GM19240 (cell line): Measurements from ENCODE around the gene NPAS3.

Experiments used
- DNase-seq: peaks from one replicate; pipeline ENCODE4 v3.0.0; 2011; ENCODE audit warnings: low spot score; ENCODE audit not compliant: insufficient read length

NPAS3 gene

DNA sequence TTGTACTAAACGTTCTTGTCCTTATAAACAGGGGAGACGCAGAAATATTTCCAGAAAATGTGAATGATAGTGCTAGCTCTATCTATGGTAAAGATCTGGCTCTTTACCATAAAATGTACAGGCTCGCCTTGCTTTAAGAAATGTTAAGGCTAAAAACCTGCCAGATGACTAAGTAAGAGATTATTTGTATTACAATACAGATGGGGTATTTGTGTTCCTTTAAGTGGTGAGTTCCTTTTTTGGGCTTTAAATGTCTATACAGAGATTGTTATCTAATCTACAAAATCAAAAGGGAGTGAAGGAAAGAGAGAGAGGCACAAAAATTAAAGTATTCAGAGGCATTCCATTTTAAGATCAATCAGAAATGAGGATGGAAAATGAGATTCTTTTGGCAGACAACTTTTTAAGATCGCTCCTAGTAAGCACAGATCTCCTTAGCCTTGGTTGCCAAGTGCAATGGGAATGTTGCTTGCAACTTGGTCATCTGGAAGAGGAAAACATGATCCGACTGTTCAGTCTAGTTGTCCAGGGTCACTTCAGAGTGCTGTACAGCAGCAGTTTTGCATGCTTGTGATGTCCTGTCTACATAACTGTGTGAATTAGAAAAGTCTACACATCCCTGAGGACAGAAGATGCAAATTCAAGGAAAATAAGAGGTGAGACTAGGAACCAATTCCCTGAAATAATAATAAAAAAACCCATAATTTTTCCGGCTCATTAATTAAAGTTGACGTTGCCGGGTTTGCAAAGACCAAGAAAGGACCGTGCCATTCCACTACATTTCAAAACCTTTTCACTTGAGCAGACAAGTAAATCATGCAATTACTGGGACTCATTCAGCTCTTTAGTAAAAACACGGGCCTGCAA is 631.4 kb downstream of the NPAS3 start:
- DNase-seq = no peak

DNA sequence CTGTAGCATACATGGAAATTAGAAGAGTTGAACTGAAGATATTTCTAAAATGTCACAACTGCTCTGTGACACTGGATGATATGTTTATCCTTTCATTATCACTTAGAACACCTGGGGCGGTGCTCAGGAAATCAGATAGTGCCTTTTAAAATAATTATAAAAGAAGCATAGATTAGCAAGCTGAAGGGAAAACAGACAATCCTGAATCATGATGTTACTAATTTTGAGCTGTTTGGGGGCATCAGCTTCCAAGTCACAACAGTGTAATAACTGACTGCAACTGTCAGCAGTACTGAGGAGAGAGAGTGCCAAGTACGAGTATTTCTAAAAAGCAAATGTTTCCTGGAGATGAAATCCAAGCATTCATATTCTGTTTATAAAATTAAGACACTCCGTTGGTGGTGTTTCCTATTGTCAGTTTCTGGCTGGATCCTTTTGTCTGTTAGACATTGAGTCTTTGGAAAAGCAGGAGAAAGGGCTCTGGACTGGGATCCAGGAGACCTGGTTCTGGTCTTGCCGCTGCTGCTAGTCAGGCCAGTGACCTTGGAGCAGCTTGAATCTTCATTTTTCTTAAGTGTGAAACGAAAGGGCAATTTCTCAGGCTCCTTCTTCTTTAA is 632.1 kb downstream of the NPAS3 start:
- DNase-seq = no peak

DNA sequence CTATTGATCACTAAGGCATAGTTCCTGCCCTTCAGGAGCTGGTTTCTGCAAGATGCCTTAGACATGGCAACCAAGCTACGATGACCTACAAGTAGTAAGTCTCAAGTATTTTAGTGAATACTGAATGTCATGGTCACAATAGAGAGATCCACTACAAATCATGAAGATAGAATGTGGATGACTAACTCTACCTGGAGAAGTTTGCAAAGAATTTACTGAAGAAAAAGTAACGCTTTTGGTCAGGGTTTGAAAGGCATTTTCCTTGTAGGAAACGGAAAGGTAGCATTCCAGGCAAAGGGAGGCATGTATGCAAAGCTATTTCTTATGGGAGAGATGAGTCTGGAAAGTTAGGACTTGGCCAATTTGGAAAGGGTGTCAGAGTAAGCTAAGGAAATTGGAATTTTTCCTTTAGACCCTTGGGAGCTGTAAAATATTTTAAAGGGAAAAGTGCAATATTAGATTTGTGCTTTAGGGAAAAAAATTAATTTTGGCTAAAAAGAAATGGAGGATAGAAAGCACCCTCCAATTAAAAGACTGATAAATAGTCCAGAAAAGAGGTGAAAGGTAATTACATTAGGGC is 634.7 kb downstream of the NPAS3 start:
- DNase-seq = no peak

DNA sequence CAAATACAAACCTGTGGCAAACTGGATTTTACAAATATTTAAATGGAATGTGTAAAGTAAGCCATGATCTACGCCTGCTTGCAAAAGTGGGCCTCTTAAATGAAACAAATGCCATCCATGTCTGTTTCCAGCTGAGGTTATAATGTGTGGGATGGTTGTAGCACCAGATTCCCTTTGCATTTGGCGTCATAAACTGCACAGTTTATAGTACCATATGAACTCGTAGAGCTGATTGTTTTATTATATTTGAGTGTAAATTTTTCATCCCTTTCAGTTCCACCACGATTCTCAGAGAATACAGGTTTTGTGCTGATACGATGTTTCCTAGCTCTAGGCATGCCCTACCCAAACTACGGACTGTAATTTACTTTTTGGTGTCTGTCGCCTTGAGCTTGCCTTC is 637.3 kb downstream of the NPAS3 start:
- DNase-seq = no peak

DNA sequence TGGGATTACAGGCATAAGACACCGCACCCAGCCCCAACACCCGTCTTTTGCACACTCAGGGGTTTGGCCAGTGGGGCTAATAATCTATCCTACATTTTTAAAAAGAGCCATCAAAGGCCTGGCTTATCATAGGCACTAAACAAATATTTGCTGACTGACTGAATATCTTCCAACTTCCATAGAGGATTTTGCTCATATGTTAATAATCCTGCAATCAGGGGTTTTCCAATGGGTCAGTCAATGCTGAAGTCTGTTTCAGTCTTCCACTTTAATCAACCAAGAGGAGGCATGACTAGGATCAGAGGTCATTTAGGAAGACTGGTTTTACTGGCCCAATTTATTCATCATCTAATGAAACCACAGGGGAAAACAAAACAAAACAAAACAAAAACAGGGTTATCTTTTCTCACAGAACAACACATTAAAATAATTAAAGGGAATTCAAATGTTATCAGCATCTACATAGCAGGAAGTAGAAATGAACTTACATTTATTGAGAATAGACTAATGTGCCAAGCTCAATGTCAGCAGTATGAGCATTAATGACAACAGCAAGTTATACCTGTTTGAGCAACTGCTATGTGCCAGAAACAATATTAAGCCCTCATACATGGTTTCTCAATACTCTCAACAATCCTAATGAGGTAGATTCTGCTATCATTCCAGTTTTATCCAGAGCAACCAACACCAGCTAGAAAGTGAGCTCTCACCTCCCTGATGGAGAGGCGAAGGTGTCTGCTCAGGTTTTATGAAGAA is 640.0 kb downstream of the NPAS3 start:
- DNase-seq = no peak

DNA sequence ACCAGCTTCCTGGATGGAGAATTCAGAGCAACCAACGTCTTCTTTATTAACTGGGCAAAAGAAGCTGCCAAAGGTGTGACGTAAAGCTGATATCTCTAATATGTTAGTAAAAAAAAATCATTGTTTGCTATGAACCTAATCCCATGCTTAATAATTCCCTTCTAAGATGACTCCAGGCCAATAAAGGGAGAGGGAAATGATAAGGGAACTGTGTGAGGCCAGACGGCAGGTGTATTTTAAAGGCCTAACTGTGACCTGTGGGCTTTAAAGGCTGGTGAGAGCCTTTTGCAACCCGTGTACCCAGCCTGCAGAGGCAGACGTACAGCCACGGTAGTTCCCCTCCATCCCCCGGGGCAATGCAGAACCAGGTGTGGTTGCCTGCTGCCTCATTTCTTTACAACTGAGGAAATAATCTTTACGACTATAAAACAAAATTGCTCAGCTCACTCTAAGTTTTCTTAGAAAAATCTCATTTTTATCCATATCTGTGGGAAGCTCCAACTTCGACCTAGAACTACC is 641.6 kb downstream of the NPAS3 start:
- no peak for DNase-seq

DNA sequence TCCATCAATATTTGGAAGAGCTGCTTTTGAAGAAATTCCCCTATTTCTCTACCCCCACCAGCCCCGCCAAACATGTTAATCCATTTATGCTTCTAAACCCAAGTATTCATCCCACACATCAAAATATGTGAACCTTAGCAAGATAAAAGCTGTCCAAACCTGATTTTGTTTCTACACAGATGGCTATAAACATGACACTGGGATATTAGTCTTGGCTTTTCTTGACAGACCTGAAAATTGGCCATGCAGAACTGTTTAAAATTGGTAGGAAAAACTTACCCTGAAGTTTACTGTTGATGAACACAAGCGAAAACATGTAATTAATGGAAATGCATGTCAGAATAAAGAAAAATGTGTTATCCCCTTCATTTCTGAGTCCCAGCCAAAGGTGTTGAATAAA is 642.2 kb downstream of the NPAS3 start:
- DNase-seq = no peak

DNA sequence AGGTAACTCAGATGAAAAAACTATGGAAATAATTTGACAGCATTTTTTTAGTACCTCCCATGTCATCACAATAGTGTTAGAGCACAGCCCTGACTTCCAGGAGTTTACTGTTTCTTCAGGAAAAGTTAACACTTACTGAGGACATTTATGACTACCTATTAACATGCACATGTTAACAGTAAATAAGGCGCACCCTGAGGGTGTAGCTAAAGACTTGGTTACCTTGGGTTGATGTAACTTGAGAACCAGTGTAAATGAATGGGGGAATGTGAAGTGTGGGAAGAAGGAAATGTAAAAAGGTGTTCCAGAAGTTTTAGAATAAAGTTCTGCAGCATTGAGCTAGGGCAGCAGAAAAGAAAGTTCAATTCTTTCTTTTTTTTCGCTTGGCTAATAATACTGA is 646.0 kb downstream of the NPAS3 start:
- no peak for DNase-seq

DNA sequence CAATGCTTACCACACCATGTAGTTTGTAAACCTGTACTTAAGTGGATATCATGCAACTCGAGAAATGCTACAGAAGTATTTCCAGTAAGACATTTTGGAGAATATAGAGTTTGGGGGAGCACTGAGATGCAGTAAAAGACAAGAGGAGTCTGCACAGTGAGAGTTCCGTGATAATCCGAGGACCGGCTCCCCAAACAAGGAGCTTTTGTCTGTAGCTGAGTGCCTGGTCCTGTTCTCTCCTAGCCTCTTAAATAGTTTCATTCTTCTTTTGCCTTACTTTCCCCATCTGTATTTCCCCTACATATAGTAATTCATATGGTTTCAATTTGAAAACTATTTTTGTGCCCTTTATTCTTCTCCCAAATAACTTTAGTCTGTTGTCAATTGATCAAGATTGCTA is 648.1 kb downstream of the NPAS3 start:
- DNase-seq = no peak

DNA sequence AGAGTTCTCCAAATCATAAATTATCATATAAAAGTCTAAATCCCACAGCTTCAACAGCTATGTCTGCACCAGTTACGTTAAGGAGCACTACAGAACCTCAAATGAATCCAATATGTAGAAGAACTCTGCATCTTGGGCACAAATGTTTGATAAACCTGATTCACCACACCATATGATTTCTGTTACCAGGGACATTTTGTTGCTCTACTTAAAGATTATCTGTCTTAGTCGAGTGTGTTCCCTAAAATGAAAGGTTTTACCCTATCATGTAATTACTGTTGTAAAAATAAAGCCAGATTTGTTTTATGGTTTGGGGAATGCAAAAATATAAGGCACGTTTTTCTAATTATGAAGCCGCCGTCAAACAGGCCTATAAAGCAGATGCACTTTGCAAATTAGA is 649.1 kb downstream of the NPAS3 start:
- DNase-seq = no peak

DNA sequence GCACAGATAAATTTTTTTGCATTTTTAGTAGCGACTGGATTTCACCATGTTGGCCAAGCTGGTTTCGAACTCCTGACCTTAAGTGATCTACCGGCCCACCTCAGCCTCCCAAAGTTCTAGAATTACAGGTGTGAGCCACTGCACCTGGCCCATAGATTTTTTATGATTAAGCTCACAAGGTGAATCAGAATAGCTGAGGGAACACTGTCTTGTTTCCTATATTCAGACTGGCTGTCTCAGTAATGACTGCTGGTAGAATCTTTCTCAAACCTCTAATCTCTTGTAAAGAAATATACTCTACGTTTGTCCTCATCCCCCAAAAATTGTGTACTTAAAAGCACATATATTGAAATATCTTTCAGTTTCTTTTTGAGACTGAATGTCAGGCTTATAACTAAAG is 650.1 kb downstream of the NPAS3 start:
- no peak for DNase-seq

DNA sequence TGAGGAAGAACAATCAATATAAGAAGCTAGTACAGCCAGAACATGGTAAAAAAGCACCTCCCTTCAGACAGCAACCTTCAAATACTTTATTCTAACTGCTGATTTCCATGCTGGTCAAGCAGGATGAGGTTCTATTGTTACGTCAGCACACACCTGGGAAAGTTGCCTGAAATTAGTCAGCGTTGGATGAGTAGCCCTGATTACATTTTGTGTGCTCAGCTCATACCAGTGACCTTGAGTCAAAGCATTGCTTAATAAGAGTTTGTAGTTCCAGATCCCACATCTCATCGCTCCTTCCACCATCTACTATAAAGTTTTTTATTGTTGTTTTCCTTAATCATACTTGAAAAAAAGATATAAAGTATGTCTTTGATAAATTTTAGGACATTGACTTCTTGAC is 650.7 kb downstream of the NPAS3 start:
- no peak for DNase-seq

DNA sequence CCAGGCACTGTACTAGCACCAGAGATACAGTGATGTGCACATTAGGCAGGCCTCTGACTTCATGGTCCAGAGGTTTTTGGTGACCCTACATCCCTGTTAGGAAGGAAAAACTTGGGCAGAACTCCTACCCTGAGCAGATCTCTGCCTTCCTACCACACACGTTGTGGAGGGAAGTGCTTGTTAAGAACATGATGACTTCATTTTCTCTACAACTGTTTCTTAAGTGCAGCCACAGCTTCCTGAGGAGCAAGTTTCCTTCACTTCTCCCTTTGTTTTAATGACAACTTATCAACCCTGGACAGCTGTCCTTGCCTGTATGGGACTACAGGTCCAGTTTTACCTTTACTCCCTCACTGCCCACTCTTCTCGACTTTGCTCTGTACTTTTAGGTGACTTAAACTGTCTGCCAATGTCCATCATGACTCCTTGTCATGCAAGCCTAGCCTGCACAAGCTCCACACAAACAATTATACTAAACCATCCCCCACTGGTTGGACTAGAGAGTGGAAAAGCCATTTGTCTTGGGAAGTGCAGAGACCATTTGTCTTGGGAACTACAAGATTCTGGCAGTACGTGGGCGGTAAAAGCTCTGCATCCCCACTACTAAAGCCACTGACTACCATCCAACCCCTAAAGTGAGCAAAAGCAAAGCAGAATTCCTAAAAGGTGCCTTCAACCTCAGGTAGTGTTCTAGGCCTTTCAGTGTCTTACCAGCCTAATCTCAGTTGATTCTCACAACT is 652.4 kb downstream of the NPAS3 start:
- no peak for DNase-seq

DNA sequence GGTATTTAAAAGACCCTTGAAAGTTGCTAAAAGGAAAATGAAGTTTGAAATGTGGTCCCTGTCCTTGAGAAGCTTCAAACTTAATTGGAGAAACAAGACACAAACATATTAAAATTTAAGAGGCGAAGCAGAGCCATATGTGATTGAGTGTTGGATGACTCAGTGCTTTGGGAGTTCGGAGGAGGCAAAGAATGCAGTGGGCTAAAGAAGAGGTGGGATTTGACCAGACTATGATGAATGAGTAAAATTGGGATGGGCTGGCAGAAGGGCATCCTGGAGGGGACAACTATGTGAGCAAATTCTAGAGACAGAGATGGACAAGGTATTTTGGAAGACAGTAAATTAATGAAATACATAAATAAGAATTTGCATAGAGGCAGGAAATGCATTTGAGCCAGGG is 653.6 kb downstream of the NPAS3 start:
- DNase-seq = no peak

DNA sequence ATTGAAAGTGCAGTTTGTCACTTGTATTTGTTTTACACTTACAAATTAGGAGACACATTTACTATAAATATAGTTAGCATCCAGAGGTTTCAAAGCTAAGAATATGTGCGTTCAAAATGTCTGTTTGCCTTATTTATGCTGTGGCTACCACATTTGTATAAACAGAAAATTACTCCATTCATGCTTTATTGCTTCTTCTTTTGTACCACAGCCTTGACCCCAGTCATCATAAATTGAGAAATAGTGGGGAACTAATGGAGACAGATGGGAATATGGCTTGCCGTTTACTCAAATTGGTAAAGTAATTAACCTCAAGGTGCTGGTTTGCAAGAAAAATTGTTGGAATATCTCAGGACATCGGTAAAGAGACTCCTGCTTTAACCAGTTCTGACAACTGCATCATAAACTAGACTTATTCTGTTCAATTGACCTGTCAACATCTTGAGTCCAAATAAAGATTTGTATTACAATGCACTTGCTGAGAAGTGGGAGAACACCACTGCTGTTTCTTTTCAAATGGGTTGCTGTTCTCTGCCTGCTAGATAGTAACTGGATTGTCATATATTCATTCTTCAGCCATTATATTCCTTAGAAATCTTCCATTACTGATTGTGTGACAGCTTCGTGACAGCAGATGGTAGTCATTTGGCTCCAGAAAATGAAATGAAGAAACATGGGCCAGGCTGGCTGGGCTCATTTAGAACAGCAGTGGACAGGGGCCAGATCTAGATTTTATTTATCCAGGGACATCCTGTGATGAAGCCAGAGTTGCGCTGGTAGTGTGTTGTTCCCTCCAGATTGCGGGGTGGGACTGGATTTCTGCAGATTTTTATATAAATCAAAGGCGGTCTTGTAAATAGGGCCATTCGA is 657.8 kb downstream of the NPAS3 start:
- no peak for DNase-seq

DNA sequence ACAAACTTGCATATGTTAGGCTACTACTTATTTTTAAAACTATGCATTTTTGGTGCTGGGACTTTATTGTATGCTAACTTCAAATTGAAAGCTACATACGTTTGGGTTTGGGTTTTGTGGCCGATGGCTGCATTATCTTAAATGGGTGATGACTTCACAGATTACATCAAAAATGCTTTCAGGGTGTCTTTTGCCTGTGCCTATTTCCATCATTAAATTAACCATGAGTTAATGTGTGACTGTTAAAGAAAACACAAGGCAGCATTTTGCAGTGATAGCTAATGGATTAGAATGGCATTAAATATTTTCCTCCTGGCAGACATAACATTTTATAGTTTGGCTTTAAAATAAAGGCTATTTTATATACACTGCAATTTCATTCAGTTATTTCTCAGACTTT is 659.9 kb downstream of the NPAS3 start:
- no peak for DNase-seq

DNA sequence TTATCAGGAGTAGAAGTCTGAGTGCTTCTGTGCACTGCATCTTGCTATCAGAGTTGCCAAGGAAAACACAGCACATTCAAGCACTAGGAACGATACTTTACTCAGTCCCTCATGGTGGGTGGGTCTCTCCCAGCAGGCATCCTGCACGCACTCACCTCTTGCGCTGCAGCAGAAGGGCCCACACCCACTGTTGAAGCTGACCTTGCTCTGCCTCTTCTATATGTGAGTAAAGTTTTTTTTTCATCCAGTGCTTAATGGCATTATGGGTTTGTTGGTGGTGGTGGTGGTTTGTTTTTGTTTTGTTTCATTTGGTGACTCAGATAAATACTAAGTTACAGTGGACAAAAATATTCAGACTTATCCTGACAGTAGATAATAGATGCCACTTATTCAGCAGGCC is 663.7 kb downstream of the NPAS3 start:
- no peak for DNase-seq

DNA sequence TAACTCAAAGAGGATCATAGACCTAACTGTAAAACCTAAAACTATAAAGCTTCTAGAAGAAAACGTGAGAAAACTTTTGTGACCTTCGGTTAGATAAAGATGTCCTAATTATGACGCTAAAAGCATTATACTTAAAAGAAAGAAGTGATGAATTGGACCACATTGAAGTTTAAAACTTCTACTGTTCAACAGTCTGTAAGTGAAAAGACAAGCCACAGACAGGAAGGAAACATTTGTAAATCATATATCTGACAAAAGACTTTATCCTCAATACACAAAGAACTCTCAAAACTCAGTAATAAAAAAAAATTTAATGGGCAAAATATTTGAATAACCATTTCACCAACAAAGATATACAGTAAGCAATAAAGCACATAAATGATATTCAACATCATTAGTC is 667.9 kb downstream of the NPAS3 start:
- no peak for DNase-seq

DNA sequence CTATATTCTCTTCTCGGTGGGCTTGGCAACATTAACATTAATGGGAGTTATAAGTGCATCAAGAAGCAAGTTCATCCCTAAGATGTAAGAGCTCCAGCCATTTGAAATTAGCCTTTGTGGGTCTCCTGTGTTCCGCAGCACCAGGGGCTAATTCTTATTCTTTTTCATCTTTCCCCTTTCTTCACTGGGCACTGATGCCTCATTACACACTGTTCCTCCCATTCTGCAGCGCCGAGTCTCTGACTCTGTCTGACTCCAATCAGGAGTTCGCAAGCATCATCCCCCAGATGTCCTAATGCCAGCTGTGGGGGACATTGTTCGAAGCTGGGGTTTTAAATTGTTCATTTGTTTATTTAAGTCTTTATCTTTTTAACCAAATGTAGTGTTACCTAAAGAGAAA is 670.9 kb downstream of the NPAS3 start:
- DNase-seq = no peak

DNA sequence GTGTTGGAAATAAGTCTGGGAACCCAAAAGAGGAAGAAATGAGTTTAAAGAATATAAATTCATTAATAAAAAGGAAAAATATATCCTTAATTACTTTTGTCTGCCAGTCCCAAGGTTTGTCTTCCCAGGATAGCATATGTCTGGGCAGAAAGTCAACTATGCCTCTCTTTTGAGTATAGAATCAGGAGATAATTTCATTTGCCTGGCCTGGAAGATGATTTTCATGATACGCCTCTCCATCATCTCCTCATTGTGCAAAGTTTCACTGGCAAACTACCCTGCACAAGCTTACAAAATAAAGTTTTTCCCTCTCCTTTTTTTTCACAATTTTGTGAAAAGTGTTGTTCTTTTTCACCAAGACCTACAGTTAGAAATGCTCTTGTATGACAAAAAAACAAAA is 671.4 kb downstream of the NPAS3 start:
- no peak for DNase-seq
